Measurements from ENCODE around the gene CCSER1. TPM values are rescaled to one million over a fixed set of nuclear protein-coding genes. Genes with fewer than 3 reads are reported as not detected.

CCSER1 gene
- total RNA-seq = 0.11 TPM in 1 of 2 replicates, not detected in the other

GRCh38 chr4:90127223-90127705, at the start of gene CCSER1:
TSS of gene CCSER1 (plus strand) at chr4:90127394.

Small RNAs within 50 kb of the gene (small RNA-seq; reads per million reads assigned to genes)
- not detected for gene AC093729.1
- gene TMSB4XP8 = 0.27 reads per million

Other genes starting within 250 kb of the CCSER1 start
- 0.13 and 0.97 TPM in 2 replicates for gene MMRN1, start 232.5 kb upstream of the CCSER1 start, total RNA-seq

All from articular chondrocyte of knee joint (primary cell).